H1 (cell line): ENCODE results near the gene COL20A1. TPM values are rescaled to one million over a fixed set of nuclear protein-coding genes. Genes with fewer than 3 reads are reported as not detected.

Source experiments
- ATF2 ChIP-seq: IDR thresholded peaks from 2 replicates; pipeline ENCODE4 v1.6.1; 2012; ENCODE audit warnings: low read length, inconsistent platforms
- polyA plus RNA-seq, 7 experiments: library from polyadenylated mRNA; depleted of rRNA in 3 of 7; stranded (reverse) in 5 of 7; unstranded in 2 of 7; fragments of >200 nt in 5 of 7; fragments of 200-250 nt in 2 of 7; gene quantifications; 1 replicate in 5 of 7; 2 replicates in 1 of 7; 4 replicates in 1 of 7; pipeline versions ENCODE4 v1.2.1 to v1.2.3, GENCODE V29; 2011 to 2013; ENCODE audit warnings: missing spikeins in 2 of 7, mixed read lengths in 2 of 7
- total RNA-seq: library from RNA; stranded (reverse); fragmentation: NEBNext Ultra II Directional; extraction: Animal tissue kit (Norgen Biotek cat#: 25700); gene quantifications from 2 replicates; pipeline ENCODE4 v1.2.1, GENCODE V29; 2021

Gene COL20A1
- total and polyA plus RNA-seq, 2 of the 8 experiments (the other 6 are each of a cell fraction or from before 2014, with no cell fraction given) = 0.19 to 0.21 TPM

DNA sequence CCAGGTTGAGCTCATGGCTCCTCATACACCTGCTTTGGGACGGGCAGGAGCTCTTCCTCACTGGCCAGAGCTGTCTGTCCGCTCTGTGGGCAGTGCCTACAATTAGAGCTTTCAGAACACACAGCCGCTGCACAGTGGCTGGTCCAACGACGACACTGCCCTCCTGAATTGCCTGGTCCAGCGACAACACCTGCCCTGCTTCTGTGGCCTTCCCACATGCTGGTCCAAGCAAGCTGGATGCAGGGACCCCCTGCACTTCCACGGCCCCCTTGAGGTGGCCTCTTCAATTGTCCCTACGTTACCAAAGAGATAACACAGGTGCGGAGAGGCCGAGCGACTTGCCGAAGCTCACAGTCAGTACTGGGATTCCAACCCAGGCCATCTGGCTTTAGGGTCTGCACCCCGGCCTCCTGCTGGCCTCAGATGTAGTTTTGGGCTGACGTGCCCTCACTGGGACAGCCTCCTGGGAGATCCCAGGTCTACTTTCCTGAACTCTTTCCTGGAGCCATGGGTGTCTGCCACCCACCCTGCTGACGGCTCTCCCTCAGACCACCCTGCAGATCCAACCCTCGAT lies 69.5 kb downstream of the COL20A1 start (continued):
- TF ChIP-seq ATF2 = no peak
- TF ChIP-seq, all 59 proteins: peak for 0
